HUDEP-2 (cell line): ENCODE measurements around the gene CELSR1.
"Not testable (repeated sequence)": the region's sequence is repeated elsewhere in the genome, so short reads cannot be mapped to it uniquely, and the experiment has no call there.

Source experiments
- DNase-seq, 76 experiments: peaks; one replicate each; lab custom pipeline; 2025; ENCODE audit not compliant: unreplicated experiment in 76 of 76; lab: John Stamatoyannopoulos, UW

The CELSR1 gene

DNA sequence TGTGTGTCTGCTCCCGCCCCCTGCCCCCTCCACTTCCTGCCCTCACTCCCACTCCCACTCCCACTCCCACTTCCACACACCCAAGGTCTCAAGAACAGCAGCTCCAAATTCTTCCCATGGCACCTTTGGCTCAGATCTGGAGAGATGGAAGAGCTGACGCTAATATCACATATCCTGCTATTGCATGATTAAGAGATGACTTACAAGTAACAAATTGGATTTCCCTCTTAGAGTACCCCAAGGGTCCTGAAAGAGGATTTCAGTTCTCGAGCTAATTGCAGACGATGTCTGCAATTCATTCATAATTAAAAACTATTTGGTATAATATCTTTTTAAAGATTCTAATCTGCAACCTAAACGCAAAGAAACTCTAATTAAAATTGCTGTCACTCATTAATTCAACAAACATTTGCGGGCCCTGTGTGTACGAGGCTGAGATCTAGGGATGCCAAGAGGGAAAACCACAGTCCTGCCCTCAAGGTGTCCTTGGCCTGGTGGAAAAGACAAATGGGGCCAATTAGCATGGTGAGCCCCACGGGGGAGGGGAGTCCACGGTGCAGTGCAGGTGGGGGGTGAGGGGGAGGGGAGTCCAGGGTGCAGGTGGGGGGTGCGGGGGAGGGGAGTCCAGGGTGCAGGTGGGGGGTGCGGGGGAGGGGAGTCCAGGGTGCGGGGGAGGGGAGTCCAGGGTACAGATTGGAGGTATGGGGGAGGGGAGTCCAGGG lies 50.3 kb downstream of the CELSR1 start:
- DNase-seq: no peak

DNA sequence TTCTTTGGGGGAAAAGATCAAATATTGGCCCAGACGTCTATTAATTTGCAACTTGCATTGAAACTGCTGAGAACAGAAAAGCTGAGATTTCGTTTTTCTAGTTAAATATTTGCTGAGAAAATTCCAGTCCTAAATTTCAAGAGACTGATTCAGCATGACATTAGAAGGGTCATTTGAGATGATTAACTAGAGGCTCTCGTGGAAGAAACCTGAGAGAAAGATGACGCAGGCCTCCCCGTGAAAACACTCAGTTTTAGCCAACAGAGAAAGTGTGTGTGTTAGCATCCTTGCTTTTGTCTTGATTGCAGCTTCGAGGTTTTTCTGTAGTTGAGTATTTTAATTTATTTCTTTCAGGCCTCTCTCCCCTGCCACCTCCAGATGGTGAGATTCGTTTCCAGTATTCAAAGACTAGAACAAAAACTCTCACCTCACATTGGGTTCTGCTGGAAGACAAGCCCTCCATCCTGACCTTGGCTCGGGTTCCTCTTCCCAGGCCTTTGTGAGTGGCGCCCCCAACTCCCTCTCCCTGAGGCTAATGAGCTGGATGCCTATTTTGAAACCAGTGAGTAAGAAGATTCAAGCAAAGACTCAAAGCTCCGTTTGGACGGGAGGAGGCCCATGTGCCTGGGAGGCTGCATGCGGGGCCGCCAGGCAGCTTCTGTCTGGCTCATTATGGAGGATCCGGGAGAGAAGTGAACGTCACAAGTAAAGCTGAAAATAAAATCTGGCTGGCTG lies 52.4 kb downstream of the CELSR1 start:
- no peak for DNase-seq

DNA sequence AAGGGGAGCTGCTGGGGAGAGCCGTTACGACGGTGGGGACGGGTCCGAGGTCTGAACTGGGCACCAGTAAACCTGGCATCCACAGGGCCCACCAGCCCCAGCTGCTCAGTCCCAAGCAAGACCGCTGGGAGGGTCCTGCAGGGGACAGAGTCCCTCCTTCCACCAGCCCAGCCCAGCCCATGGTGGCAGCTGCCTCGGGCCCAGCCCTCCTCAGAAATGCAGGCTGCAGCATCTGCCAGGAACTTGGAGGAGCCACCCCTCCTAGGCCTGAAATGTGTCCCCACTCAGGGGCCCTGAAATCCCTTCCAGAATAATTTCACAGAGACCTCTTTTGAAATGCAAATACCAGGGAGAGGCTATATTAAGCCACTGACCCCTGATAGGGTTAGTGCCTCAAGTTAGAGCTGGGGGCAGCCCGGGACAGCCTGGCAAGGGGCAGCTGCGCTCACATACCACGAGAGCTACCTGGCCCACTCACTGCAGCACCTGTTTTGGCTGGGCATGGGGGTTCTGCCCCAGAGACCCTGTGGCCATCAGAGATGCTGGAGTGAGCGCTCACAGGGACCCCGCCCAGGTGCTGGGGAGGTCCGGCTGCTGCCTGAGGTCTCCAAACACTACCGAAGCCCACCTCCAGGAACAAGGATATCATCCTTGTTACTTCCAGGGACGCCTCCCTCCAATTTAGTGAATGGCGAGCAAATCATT lies 53.1 kb downstream of the CELSR1 start:
- no peak for DNase-seq

DNA sequence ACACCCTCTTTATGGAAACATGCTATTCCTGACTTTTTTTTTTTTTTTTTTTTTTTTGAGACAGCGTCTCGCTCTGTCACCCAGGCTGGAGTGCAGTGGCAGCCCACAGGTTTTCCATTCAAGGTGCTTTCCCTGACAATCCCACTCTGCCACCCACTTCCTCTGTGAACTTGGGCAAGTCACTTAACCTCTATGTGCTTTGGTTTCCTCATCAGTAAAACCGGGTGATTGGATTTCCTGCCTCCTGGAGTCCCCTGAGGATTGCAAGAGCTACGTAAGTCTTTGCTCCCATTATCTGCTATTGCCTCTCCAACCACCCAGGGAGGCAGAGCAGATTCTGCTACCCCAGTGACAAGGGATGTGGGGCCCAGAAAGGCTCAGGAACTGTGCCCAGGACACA lies 54.1 kb downstream of the CELSR1 start:
- no peak for DNase-seq

DNA sequence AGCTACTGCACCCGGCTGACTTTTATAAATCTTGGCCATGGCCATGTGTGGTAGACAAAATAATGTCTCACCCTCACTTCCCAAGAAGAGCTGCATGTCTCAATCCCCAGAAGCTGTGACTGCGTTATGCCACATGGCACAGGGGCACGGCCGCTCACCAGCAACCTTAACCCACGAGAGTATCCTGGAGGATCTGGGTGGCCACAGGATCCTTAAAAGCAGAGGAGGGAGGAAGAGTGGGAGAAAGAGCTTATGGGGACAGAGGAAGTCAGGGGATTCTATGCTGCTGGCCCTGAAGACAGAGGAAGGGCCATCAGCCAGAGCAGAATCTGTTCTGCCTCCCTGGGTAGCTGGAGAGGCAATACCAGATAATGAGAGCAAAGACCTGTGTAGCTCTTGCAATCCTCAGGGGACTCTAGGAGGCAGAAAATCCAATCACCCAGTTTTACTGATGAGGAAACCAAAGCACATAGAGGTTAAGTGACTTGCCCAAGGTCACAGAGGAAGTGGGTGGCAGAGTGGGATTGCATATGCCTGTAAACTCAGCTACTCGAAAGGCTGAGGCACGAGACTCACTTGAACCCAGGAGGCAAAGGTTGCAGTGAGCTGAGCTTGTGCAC lies 55.3 kb downstream of the CELSR1 start:
- DNase-seq: no peak

- DNase-seq: no peak
These were observed 56.0 kb downstream of the CELSR1 start for GRCh38 chr22:46481386-46481785.

- DNase-seq: no peak
These were observed 57.0 kb downstream of the CELSR1 start for GRCh38 chr22:46480396-46480795.

- DNase-seq: no peak
These were observed 58.4 kb downstream of the CELSR1 start for GRCh38 chr22:46479046-46479445.

DNA sequence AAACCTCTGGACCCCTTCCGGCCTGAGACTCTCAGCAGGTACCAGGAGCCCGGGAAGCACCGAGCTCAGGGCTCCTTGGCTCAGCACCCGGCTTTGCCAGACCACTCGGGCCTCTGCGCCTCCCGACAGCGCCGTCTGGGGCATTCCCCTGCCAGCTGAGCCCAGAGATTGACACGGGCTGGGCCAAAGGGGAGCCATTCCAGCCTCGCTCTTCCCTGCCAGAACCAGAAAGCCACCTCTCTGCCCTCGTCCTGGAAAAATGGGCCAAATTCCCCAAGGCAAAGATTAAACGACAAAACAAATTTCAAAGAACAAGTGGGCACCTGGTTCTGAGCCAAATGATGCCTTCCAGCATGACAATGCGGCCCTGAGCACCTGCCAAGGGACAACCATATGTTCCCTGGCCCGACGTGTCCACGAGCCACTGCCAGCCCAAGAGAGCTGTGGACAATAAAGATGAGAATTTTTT lies 59.3 kb downstream of the CELSR1 start:
- no peak for DNase-seq

- no peak for DNase-seq
These were observed 60.9 kb downstream of the CELSR1 start for GRCh38 chr22:46476547-46476941.

- no peak for DNase-seq
These were observed 63.4 kb downstream of the CELSR1 start for GRCh38 chr22:46473896-46474557.

DNA sequence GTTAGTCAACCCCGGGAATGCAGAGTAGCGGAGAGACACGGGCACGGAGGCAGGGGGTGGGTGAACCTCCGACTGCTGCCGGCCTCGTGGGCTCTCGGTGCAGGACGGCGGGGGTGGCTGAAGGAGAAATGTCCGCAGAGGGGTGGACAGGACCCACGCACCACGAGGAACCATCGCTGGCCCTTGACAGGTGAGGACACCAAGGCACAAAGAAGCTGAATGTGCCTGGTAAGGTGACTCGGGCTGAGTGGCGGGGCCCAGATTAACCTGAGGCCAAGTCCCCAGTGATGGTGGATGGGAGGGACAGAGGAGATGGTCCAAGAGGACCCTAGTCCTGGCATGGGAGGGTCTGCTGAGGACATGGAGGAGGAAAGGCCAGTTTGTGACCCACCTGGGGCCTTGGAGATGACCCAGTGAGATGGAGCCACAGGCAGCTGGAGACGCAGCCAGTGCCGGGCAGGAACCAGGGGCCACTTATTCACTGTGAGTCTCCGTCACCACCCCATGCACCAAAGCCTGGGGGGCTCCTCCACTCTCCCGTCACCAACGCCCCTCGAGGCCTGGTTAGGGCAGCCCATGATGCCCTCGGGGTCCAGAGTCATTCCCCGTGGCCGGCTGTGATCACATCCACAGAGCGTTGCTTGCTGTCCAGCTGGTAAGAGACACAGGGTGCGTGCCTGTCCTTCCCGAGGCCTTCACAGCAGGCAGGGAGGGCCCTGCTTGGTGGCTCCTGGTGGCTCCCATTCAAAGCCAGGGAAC lies 64.2 kb downstream of the CELSR1 start:
- no peak for DNase-seq

GRCh38 chr22:46472722-46473016 lies 64.8 kb downstream of the CELSR1 start:
- DNase-seq: no peak

DNA sequence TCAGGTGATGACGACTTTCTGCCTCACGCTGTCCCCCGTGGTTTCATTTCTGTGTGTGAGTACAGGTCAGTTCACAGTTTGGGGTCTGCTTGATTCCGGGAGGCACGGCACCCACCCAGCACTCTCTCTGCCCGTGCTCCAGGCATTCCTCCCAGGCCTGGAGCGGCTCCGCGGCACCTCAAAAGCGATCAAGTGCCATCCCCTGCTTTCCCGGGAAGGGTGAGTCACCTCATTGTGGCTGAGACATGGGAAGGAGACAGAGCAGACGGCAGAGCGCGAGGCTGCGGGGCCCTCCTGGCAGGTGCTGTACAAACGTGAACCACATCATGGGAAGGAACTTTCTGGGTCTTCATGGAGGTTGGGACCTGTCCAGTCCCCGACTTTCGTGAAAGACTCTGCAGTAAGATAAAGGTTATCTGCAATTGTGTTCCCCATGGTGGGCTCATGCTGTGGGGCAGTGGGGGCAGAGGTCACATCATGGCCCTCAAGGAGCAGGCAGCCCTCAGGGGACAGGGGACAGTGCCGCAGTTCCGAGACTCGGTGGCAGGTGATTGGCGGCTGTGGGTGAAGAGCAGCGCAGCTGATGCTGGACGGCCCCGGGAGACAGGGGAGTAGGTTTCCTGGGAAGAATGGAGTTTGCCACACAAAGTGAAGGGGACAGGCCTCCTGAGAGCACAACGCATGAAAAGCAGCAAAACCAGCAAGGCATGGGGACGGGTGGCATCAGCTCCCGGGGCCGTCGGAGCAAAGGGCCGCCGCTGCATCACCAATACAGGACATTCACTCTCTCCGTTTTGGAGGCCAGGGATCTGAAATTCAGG lies 65.3 kb downstream of the CELSR1 start:
- no peak for DNase-seq

DNA sequence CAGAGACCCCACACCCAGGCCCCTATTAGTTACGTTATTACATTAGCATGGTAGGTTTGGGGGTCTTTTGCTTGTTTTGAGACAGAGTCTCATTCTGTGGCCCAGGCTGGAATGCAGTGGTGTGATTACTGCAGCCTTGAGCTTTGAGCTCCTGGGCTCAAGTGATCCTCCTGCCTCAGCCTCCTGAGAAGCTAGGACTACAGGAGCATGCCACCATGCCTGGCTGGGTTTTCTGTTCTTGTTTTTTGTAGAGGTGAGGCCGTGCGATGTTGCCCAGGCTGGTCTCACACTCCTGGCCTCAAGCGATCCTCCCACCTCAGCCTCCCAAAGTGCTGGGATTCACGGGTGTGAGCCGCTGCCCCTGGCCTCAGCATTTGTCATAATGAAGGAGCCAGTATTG lies 66.1 kb downstream of the CELSR1 start:
- DNase-seq: not testable (repeated sequence)

- no peak for DNase-seq
These were observed 67.7 kb downstream of the CELSR1 start for GRCh38 chr22:46469711-46470110.

DNA sequence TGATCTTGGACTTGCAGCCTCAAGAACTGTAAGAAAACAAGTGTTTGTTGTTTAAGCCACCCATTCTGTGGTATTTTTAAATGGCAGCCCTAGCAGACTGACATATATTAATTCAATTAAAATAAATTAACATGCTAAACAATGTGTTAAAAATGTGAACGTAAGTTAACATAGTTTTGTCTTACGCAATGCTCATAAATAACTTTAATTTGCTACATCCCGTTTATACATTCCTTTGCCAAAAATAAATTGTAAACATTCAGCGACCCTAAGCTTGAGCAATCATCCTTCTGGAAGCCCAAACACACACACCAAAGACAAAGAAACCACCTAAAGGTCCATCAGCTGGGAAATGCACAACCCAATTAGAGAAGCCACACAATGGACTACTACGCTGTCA lies 70.4 kb downstream of the CELSR1 start:
- DNase-seq: no peak

DNA sequence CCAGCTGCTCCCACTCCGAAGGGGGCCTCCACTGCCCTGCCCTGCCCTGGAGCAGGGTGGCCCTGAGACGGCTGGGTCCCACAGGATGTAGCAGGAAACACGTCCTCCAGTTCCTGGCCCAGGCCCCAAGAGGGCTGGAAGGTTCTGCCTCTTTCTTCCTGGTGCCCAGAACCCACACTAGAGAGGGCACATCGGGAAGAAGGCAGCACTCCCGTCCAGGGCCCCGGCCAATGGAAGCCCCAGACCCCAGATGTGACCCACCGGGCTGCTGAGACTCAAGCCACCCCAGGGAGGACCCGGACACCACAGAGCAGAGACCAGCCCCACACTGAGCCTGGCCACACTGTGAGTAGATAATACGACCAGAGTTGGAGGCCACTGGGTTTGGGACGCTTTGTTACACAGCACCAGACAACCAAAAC lies 71.2 kb downstream of the CELSR1 start:
- DNase-seq: no peak

DNA sequence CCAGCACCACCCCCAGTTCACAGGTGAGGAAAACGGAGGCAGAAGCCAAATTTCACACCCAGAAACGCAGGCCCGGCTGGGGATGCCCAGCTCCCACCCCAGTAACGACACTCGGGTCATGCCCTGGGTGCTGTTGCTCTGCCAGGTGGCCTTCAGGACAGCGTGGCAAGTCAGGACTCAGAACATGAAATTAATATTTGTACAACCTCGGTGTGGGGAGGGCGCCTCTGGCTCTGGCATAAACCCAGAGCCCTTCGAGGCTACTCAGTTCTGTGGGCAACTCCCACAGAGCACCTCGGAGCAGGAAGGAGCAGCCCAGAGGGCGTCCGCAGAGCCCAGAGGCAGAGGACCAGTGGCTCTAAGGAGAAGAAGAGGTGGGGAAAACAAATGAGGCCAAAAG lies 71.6 kb downstream of the CELSR1 start:
- no peak for DNase-seq
